Effector memory CD4-positive, alpha-beta T cell (primary cell): ENCODE measurements around the gene SETD9.
A peak's percentile ranks its signal among the peaks of the same experiment; 100 is the strongest.

ENCODE experiments used
- DNase-seq, 3 donors: peaks; one replicate each; pipeline ENCODE4 v3.0.0-alpha.2; 2020
- H3K27ac ChIP-seq: 2 replicates; pipeline ENCODE4 v1.7.0; 2013; ENCODE audit warnings: mild to moderate bottlenecking, low read length, moderate library complexity; ENCODE audit not compliant: insufficient read depth, poor library complexity, severe bottlenecking
- H3K27me3 ChIP-seq: replicated peaks from 2 replicates; pipeline ENCODE4 v1.7.0; 2013; ENCODE audit warnings: mild to moderate bottlenecking, low read length; ENCODE audit not compliant: insufficient read depth, control insufficient read depth, poor library complexity, severe bottlenecking
- H3K36me3 ChIP-seq: 2 replicates; pipeline ENCODE4 v1.7.0; 2013; ENCODE audit warnings: mild to moderate bottlenecking, low read length, moderate library complexity; ENCODE audit not compliant: control insufficient read depth, insufficient read depth
- H3K4me1 ChIP-seq: 2 replicates; pipeline ENCODE4 v1.7.0; 2013; ENCODE audit warnings: low read length, mild to moderate bottlenecking; ENCODE audit not compliant: control insufficient read depth, insufficient read depth, poor library complexity, severe bottlenecking
- H3K4me3 ChIP-seq: 2 replicates; pipeline ENCODE4 v1.7.0; 2013; ENCODE audit warnings: low read length, low read depth, mild to moderate bottlenecking; ENCODE audit not compliant: insufficient read depth, poor library complexity, severe bottlenecking
- H3K9me3 ChIP-seq: 2 replicates; pipeline ENCODE4 v1.7.0; 2013; ENCODE audit warnings: mild to moderate bottlenecking, low read length, moderate library complexity; ENCODE audit not compliant: control insufficient read depth
- total RNA-seq, 3 donors: gene quantifications; one replicate each; lab custom pipeline; 2026; lab: John Stamatoyannopoulos, UW

The SETD9 gene, protein sequence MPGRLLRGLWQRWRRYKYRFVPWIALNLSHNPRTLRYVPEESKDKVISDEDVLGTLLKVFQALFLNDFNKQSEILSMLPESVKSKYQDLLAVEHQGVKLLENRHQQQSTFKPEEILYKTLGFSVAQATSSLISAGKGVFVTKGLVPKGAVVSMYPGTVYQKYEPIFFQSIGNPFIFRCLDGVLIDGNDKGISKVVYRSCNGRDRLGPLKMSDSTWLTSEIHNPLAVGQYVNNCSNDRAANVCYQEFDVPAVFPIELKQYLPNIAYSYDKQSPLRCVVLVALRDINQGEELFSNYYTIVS
- total RNA-seq = 2.8 to 4.4 (median 3.5) reads per million in 3 donors

DNA sequence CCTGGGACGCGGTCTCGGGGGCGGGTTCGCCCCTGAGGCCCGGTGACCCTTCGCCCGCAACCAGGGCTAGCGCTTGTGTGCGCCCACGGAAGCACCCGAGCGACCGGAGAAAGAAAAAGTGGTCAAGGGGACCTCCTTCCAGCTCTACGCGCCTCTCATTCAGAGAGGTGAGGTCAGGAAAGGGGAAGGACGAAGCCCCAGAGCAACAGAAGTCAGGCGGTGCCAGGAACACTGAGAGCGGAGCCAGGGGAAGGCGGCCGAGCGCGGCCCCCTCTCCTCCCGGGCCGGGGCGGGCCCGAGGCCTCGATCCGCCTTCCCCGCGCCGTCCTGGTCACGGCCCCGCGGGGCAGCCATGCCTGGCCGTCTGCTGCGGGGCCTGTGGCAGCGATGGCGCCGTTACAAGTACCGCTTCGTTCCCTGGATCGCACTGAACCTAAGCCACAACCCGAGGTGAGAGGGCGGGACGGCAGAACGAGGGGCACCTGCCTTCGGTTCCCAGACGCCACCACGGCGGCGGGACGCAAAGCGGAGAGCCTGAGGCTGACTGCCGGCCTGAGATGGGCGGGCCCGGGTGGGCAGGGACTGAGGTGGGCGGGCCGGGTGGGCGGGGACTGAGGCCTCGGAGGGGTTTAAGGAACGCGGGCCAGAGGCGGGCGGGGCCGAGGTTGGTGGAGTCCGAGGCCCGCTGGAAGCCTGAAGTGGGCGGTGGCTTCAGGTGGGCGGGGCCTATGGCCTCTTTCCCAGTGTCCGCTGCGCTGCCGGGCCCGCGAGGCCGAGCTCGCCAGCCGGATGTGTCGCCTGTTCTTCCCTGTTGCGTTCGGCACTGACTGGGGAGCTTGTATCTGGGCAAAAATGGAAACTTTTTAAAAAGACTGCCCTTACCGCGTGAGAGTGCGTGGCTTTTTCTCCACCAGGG lies at the start of gene SETD9:
Gene SETD9, plus strand, starts transcription at position 303 of the 916 bp plus-strand sequence. Its CDS starts 50 bp downstream, at position 353.
- peak within 1 kb of the TSS; percentile 75 for H3K27ac ChIP-seq
- H3K9me3 ChIP-seq = no peaks in the 10 kb centered on the region
- H3K4me1 ChIP-seq = peaks cover 17% of the 10 kb centered on the region
- no peaks in the 10 kb centered on the region for H3K27me3 ChIP-seq
- peak within 1 kb of the TSS; percentile 75 for H3K4me3 ChIP-seq
- peak; percentile 78 to 89 (median 84) for DNase-seq
- no peaks in the 10 kb centered on the region for H3K36me3 ChIP-seq

DNA sequence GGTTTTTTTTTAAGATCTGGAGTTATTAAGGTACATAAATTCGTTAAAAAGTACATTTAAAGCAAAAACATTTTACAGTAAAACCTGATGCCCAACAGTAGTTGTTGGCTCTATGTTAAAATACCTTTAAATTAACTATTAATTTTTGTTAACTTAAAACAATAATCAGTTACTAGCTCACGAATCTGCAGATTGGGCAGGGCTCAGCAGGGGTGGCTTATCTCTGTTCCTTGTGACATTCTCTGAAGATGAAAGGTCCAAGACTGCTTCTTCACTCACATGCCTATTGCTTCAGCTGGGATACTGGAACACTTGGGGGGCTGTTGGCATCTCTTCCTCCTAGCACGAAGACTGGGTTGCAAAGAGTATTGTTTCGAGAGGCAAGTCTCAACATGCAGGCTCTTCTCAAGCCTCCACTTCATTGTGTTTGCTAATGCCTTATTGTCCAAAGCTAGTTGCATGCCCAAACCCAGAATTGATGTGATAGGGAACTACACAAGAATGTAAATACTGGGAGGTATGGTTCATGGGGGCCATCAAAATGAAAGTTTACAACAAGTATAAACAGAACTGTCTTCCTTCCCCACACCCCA lies 47.4 kb upstream of the SETD9 start:
- H3K27ac ChIP-seq = peak overlapping the region; percentile 11
- H3K27me3 ChIP-seq = no peaks in the 10 kb centered on the region
- no peak overlapping the region for H3K4me3 ChIP-seq
- DNase-seq = no peak
- peaks cover 71% of the 10 kb centered on the region for H3K36me3 ChIP-seq
- peaks cover 1% of the 10 kb centered on the region for H3K4me1 ChIP-seq
- H3K9me3 ChIP-seq = no peaks in the 10 kb centered on the region

DNA sequence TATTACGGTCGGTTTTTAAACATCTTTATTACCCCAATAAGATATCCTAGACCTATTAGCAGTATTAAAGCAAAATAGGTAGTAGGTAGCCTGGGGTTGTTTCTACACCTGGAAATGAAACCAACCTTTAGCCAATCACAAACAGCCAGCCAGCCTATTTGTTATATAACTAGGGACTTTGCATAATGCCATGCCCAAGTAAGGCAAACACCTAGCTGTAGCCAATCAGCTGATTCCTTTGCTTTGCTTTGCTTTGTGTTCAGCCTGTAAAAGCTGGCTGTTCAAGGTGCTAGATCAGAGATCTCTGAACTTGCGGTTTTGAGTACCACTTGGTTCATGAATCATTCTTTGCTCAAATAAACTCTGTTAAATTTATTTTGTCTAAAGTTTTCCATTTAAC lies 46.5 kb upstream of the SETD9 start:
- no peak overlapping the region for H3K4me3 ChIP-seq
- peaks cover 80% of the 10 kb centered on the region for H3K36me3 ChIP-seq
- no peaks in the 10 kb centered on the region for H3K27me3 ChIP-seq
- H3K27ac ChIP-seq = no peak overlapping the region
- H3K9me3 ChIP-seq = no peaks in the 10 kb centered on the region
- DNase-seq = no peak
- no peaks in the 10 kb centered on the region for H3K4me1 ChIP-seq

DNA sequence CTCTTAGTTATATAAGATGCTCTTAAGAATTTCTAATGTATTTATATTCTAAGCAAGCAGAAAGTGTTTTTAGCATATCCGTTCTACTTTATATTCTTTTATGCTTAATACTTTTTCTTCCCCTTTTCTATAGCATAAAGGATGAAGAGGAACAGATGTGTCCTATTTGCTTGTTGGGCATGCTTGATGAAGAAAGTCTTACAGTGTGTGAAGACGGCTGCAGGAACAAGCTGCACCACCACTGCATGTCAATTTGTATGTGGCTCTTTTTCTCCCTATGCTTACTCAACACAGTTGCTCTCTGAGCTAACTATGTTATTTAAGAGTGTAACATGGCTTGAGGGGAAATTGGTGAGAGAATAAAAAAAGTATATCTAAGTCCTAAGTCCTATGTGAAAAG lies 37.6 kb upstream of the SETD9 start:
- H3K36me3 ChIP-seq = peaks cover 85% of the 10 kb centered on the region
- H3K27ac ChIP-seq = no peak overlapping the region
- H3K4me1 ChIP-seq = peaks cover 3% of the 10 kb centered on the region
- H3K4me3 ChIP-seq = no peak overlapping the region
- H3K27me3 ChIP-seq = no peaks in the 10 kb centered on the region
- H3K9me3 ChIP-seq = no peaks in the 10 kb centered on the region
- DNase-seq = no peak

DNA sequence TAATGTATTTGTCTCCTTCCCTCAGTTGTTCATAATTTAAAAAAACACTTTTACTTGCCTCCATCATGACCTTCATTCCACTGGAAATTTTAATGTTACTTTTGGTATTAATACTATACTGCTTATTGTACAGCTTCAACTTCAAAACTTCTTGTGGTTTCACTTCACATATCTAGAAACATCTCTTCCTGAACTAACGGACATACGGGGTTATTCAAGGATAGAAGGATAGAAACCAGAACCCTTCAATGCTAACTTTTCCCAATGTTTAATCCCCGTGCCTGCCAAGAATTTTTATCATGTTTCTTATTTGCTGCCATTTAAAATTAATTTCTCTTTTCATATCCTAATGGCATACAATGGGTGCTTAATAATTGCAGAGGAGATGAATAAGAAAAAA lies 36.3 kb upstream of the SETD9 start:
- H3K4me3 ChIP-seq = no peak overlapping the region

DNA sequence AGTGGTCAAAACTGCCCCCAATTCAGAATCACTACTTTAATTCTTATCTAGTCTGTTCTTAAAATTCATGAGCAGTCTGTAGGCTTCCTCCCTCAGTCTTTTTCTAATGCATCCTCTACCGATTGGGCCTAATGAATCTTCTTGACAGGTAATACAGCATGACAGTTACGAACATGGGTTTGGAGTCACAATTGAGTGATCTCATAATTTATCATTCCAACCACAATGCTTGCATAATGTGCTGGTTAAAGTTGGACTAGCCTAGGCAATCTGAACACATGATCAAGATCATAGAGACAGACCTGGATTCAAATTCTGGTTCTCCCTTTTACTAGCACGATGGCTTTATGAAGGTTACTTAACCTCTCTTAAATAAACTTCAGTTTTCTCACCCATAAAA lies 33.1 kb upstream of the SETD9 start:
- H3K27ac ChIP-seq = no peak overlapping the region
- no peaks in the 10 kb centered on the region for H3K27me3 ChIP-seq

More for the DNA sequence above, 36.3 kb upstream of the SETD9 start:
- H3K9me3 ChIP-seq = no peaks in the 10 kb centered on the region
- no peaks in the 10 kb centered on the region for H3K27me3 ChIP-seq
- DNase-seq = no peak
- no peak overlapping the region for H3K27ac ChIP-seq
- peaks cover 84% of the 10 kb centered on the region for H3K36me3 ChIP-seq
- peaks cover 3% of the 10 kb centered on the region for H3K4me1 ChIP-seq

DNA sequence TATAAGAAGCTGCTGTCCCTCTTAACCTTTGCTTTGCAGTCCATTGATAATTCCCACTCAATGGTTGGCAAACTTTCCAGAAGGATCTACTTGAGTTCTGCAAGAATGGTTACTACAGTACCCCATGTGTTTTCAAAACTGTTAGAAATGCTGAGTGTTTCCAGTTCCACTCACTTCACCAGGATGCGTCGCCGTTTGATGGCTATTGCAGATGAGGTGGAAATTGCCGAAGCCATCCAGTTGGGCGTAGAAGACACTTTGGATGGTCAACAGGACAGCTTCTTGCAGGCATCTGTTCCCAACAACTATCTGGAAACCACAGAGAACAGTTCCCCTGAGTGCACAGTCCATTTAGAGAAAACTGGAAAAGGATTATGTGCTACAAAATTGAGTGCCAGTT lies 27.8 kb upstream of the SETD9 start:
- peaks cover 94% of the 10 kb centered on the region for H3K36me3 ChIP-seq

More for the DNA sequence above, 33.1 kb upstream of the SETD9 start:
- Histone ChIP-seq H3K4me3 (no peak overlapping the region), H3K4me1 (peaks cover 3% of the 10 kb centered on the region), H3K9me3 (no peaks in the 10 kb centered on the region), H3K36me3 (peaks cover 85% of the 10 kb centered on the region)
- no peak for DNase-seq

DNA sequence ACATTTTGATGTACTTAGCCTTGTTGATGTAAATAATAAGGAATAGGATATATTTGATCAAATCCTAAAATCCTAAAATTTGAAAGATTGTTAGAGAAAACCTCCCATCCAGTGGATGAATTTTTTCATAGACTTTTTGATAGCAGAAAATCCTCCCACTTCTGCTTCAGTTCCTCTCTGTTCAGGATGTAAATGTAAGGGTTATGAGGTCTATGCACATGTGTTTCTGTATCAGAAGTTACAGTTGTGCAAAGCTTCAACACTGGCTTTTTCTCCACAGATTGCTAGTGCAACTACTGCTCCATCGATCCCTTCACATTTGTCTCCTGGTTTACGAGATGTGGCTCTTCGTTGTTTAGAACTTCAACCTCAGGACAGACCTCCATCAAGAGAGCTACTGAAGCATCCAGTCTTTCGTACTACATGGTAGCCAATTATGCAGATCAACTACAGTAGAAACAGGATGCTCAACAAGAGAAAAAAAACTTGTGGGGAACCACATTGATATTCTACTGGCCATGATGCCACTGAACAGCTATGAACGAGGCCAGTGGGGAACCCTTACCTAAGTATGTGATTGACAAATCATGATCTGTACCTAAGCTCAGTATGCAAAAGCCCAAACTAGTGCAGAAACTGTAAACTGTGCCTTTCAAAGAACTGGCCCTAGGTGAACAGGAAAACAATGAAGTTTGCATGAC lies 16.0 kb upstream of the SETD9 start:
- no peak overlapping the region for H3K27ac ChIP-seq
- H3K4me3 ChIP-seq = no peak overlapping the region
- H3K9me3 ChIP-seq = no peaks in the 10 kb centered on the region
- no peaks in the 10 kb centered on the region for H3K4me1 ChIP-seq
- peaks cover 33% of the 10 kb centered on the region for H3K36me3 ChIP-seq
- no peak for DNase-seq
- no peaks in the 10 kb centered on the region for H3K27me3 ChIP-seq

More for the DNA sequence above, 27.8 kb upstream of the SETD9 start:
- Histone ChIP-seq H3K27ac (no peak overlapping the region), H3K27me3 (no peaks in the 10 kb centered on the region), H3K4me1 (no peaks in the 10 kb centered on the region), H3K9me3 (no peaks in the 10 kb centered on the region), H3K4me3 (no peak overlapping the region)
- DNase-seq = no peak

DNA sequence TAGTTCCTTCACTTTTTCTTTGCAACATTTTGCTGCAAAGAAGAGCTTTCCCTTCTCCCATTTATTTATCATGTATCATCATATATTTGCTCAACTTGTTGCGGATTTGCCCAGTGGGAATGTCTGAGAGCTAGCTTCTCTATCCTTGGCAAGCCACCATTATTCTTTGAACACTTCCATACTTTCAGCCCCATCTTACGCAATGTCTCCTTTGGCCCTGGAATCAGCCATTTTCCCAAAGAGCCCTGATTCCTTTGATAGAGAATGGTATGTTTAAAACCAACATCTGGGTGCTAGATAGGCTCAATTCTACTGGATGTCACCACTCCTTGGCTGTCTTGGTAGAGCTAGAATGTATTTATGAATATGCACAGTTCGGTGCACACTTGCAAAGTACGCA lies 12.6 kb upstream of the SETD9 start:
- H3K4me1 ChIP-seq = no peaks in the 10 kb centered on the region
- no peak for DNase-seq
- H3K9me3 ChIP-seq = no peaks in the 10 kb centered on the region
- H3K27me3 ChIP-seq = no peaks in the 10 kb centered on the region
- H3K4me3 ChIP-seq = no peak overlapping the region
- peaks cover 12% of the 10 kb centered on the region for H3K36me3 ChIP-seq
- H3K27ac ChIP-seq = no peak overlapping the region
